ENCODE data around the gene LIAS.
"Not testable (repeated sequence)": the region's sequence is repeated elsewhere in the genome, so short reads cannot be mapped to it uniquely, and the experiment has no call there.

Gene LIAS

GRCh38 chr4:39453738-39454137 lies 5.1 kb upstream of the LIAS start:
- DNase-seq: no peak

- no peak for DNase-seq
These were observed 3.4 kb upstream of the LIAS start for GRCh38 chr4:39455486-39455885.

GRCh38 chr4:39456946-39457763 lies 1.7 kb upstream of the LIAS start:
- peak; percentile 17 for DNase-seq

GRCh38 chr4:39458161-39458504 lies 723 bp upstream of the LIAS start:
- not testable (repeated sequence) for DNase-seq

GRCh38 chr4:39464886-39465501 lies 6.1 kb downstream of the LIAS start:
- DNase-seq: peak; percentile 84

- DNase-seq: no peak
These were observed 7.9 kb downstream of the LIAS start for GRCh38 chr4:39466747-39467146.

GRCh38 chr4:39467464-39467863 lies 8.6 kb downstream of the LIAS start:
- no peak for DNase-seq

GRCh38 chr4:39469429-39470077 lies 10.7 kb downstream of the LIAS start:
- DNase-seq: peak; percentile 92

- no peak for DNase-seq
These were observed 11.5 kb downstream of the LIAS start for GRCh38 chr4:39470402-39470801.

- DNase-seq: no peak
These were observed 13.5 kb downstream of the LIAS start for GRCh38 chr4:39472396-39472795.

- no peak for DNase-seq
These were observed 17.5 kb downstream of the LIAS start for GRCh38 chr4:39476187-39476895.

- DNase-seq: no peak
These were observed 21.4 kb downstream of the LIAS start for GRCh38 chr4:39480251-39480650.

GRCh38 chr4:39480902-39481695 lies 22.2 kb downstream of the LIAS start:
- peak; percentile 79 for DNase-seq

GRCh38 chr4:39484582-39485272 lies 25.9 kb downstream of the LIAS start:
- peak; percentile 54 for DNase-seq

- peak; percentile 33 for DNase-seq
These were observed 27.5 kb downstream of the LIAS start for GRCh38 chr4:39486221-39486804.

- no peak for DNase-seq
These were observed 31.5 kb downstream of the LIAS start for GRCh38 chr4:39490322-39490721.

GRCh38 chr4:39494354-39494753 lies 35.5 kb downstream of the LIAS start:
- DNase-seq: no peak

- no peak for DNase-seq
These were observed 36.8 kb downstream of the LIAS start for GRCh38 chr4:39495446-39496213.

GRCh38 chr4:39497909-39498726 lies 39.3 kb downstream of the LIAS start:
- no peak for DNase-seq

GRCh38 chr4:39498727-39499020 lies 39.8 kb downstream of the LIAS start:
- no peak for DNase-seq

Data from MV-4-11 (cell line).